ENCODE measurements around the gene MYCBPAP. TPM values are rescaled to one million over a fixed set of nuclear protein-coding genes. Genes with fewer than 3 reads are reported as not detected.
"Not testable (repeated sequence)": the region's sequence is repeated elsewhere in the genome, so short reads cannot be mapped to it uniquely, and the experiment has no call there.

MYCBPAP gene
- total RNA-seq, 1 experiment from 2014 or later, result 2.7 TPM

DNA sequence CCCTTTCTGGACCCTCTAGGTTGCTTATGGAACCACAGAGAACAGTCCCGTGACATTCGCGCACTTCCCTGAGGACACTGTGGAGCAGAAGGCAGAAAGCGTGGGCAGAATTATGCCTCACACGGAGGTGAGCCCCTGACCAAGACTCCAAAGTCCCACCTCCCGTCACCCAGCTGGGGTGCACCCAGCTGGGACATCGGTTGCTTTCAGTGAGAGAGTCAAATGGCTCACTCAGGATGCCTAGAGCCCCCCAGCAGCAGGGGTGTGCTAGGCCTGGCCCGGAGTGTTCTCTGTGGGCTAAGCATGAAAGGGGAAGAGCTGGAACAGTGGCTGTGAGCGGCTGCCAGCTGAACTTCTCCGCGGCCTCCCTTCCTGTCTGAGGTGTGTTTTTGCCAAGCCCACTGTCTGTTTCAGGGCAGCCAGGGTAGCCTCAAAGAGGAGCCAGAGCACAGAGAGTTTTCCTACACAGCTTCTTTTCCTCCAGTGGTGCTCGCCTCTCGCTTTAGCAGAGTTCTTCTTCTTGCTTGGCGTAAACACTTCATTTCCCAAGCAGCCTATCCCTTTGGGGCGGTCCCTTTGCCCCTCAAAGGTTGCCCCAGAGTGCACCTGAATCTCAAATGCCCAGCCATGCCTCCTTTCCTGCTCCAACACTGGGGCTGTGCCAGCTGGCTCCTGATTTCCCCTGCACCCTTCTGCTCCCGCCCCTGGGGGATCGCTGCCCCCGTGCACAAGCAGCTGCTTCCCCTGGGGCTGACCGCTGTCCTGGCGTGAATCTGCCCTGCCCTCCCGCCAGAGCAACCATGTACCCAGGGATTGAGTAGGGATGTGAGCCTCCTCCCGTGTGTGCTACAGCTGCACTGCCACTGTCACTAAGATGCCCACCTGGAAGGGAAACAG, 37.0 kb upstream of the MYCBPAP start:
- peaks cover 9% of the 10 kb centered on the region for H3K4me1 Mint-ChIP-seq (ENCODE audit: low read depth, unreplicated experiment)
- H3K36me3 Mint-ChIP-seq (ENCODE audit: insufficient read depth, unreplicated experiment), result peaks cover 7% of the 10 kb centered on the region
- peaks cover 3% of the 10 kb centered on the region; the same call in 1 of the 2 replicates for H3K36me3 ChIP-seq (ENCODE audit: control insufficient read depth, insufficient read depth, low read length)
- POLR2A ChIA-PET, result interaction anchor here (0.8 to 1.4 kb wide), 2 partner anchors 74 kb away, joined by 4 to 5 read pairs; partner anchors contain the start of gene LRRC59
- no peak overlapping the region for H3K4me3 Mint-ChIP-seq (ENCODE audit: unreplicated experiment)
- BruUV-seq (replicated peaks), result no TSS peak
- no peaks in the 10 kb centered on the region for H3K27me3 ChIP-seq (replicated peaks; ENCODE audit: control insufficient read depth, insufficient read depth, low read length)
- no peaks in the 10 kb centered on the region for H3K9me3 Mint-ChIP-seq (ENCODE audit: unreplicated experiment)
- no peak for DNase-seq
- no peaks in the 10 kb centered on the region for H3K9me3 ChIP-seq
- peaks cover 5% of the 10 kb centered on the region for H3K4me1 ChIP-seq
- H3K27ac Mint-ChIP-seq (ENCODE audit: unreplicated experiment), result no peak overlapping the region
- no peaks in the 10 kb centered on the region for H3K27me3 Mint-ChIP-seq (ENCODE audit: insufficient read depth, unreplicated experiment)
- no peak overlapping the region for H3K4me3 ChIP-seq (ENCODE audit: low read depth, low read length)
- intact Hi-C loops (cut with micrococcal nuclease; ENCODE audit: unreplicated experiment), result no loop called here
- TF ChIP-seq, protein P1, sequence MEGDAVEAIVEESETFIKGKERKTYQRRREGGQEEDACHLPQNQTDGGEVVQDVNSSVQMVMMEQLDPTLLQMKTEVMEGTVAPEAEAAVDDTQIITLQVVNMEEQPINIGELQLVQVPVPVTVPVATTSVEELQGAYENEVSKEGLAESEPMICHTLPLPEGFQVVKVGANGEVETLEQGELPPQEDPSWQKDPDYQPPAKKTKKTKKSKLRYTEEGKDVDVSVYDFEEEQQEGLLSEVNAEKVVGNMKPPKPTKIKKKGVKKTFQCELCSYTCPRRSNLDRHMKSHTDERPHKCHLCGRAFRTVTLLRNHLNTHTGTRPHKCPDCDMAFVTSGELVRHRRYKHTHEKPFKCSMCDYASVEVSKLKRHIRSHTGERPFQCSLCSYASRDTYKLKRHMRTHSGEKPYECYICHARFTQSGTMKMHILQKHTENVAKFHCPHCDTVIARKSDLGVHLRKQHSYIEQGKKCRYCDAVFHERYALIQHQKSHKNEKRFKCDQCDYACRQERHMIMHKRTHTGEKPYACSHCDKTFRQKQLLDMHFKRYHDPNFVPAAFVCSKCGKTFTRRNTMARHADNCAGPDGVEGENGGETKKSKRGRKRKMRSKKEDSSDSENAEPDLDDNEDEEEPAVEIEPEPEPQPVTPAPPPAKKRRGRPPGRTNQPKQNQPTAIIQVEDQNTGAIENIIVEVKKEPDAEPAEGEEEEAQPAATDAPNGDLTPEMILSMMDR (IDR thresholded peaks at IDR 0.05; ENCODE audit: insufficient read depth in 1 of 2, low read depth in 1 of 2, low read length in 1 of 2, severe bottlenecking in 1 of 2, unreplicated experiment in 1 of 2), result no peak
- CTCF ChIA-PET, result interaction anchor here (0.5 to 2.1 kb wide), 5 partner anchors 26 to 1101 kb away, joined by 3 to 9 read pairs (median 4); partner anchors contain the start of genes ACSF2 and LRRC59

DNA sequence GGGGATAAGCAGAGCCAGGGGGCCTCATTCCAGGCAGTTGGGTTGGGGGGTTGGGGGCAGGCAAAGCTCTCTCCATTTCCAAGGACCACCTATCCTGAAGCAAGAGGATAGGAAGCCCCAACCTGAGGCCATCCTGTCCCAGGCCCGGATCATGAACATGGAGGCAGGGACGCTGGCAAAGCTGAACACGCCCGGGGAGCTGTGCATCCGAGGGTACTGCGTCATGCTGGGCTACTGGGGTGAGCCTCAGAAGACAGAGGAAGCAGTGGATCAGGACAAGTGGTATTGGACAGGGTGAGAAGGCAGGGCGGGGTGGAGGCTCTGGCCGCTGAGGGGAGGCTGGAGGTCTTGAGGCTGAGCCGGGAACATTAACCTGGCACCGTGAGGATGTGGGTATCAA, 36.0 kb upstream of the MYCBPAP start:
- Histone ChIP-seq H3K27me3 (replicated peaks; ENCODE audit: control insufficient read depth, insufficient read depth, low read length) (no peaks in the 10 kb centered on the region), H3K4me1 (peaks cover 8% of the 10 kb centered on the region), H3K4me3 (ENCODE audit: low read depth, low read length) (no peak overlapping the region), H3K36me3 (ENCODE audit: control insufficient read depth, insufficient read depth, low read length) (peaks cover 3% of the 10 kb centered on the region; the same call in 1 of the 2 replicates), H3K9me3 (no peaks in the 10 kb centered on the region)
- no peaks in the 10 kb centered on the region for H3K36me3 Mint-ChIP-seq (ENCODE audit: insufficient read depth, unreplicated experiment)
- POLR2A ChIA-PET, result interaction anchor here (1.4 kb wide), 1 partner anchor 75 kb away, joined by 5 read pairs; the partner anchor contains the start of gene LRRC59
- H3K27ac Mint-ChIP-seq (ENCODE audit: unreplicated experiment), result no peak overlapping the region
- TF ChIP-seq, protein P1 (IDR thresholded peaks at IDR 0.05; ENCODE audit: insufficient read depth in 1 of 2, low read depth in 1 of 2, low read length in 1 of 2, severe bottlenecking in 1 of 2, unreplicated experiment in 1 of 2), result no peak
- H3K4me1 Mint-ChIP-seq (ENCODE audit: low read depth, unreplicated experiment), result peaks cover 13% of the 10 kb centered on the region
- H3K4me3 Mint-ChIP-seq (ENCODE audit: unreplicated experiment), result no peak overlapping the region
- CTCF ChIA-PET, result interaction anchor here (0.6 to 2.1 kb wide), 6 partner anchors 27 to 1102 kb away, joined by 3 to 9 read pairs (median 4); partner anchors contain the start of gene LRRC59
- no peaks in the 10 kb centered on the region for H3K9me3 Mint-ChIP-seq (ENCODE audit: unreplicated experiment)
- no peak for DNase-seq
- intact Hi-C loops (cut with micrococcal nuclease; ENCODE audit: unreplicated experiment), result no loop called here
- no peaks in the 10 kb centered on the region for H3K27me3 Mint-ChIP-seq (ENCODE audit: insufficient read depth, unreplicated experiment)
- no TSS peak for BruUV-seq (replicated peaks)

DNA sequence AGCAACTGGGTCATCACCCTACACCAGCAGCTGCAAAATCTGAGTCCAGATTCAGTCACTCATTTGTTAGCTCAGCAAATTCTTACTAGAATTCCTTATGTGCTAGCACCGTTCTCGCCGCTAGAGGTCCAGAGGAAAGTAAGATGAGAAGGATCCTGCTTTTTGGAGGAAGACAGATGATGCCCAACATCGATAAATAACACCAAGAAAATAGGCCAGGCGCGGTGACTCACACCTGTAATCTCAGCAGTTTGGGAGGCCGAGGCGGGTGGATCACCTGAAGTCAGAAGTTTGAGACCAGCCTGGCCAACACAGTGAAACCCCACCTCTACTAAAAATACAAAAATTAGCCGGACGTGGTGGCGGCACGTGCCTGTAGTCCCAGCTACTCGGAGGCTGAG, 35.5 kb upstream of the MYCBPAP start:
- H3K27me3 ChIP-seq (replicated peaks; ENCODE audit: control insufficient read depth, insufficient read depth, low read length); H3K4me1 ChIP-seq; H3K36me3 ChIP-seq (ENCODE audit: control insufficient read depth, insufficient read depth, low read length); H3K9me3 Mint-ChIP-seq (ENCODE audit: unreplicated experiment); H3K4me3 ChIP-seq (ENCODE audit: low read depth, low read length); H3K4me3 Mint-ChIP-seq (ENCODE audit: unreplicated experiment); DNase-seq; H3K27ac Mint-ChIP-seq (ENCODE audit: unreplicated experiment); BruUV-seq (replicated peaks); H3K36me3 Mint-ChIP-seq (ENCODE audit: insufficient read depth, unreplicated experiment); H3K27me3 Mint-ChIP-seq (ENCODE audit: insufficient read depth, unreplicated experiment); intact Hi-C loops (cut with micrococcal nuclease; ENCODE audit: unreplicated experiment); H3K9me3 ChIP-seq: not testable (repeated sequence)
- TF ChIP-seq, protein P1 (IDR thresholded peaks at IDR 0.05; ENCODE audit: insufficient read depth in 1 of 2, low read depth in 1 of 2, low read length in 1 of 2, severe bottlenecking in 1 of 2, unreplicated experiment in 1 of 2), result peak; percentile 9 to 49
- H3K4me1 Mint-ChIP-seq (ENCODE audit: low read depth, unreplicated experiment), result peaks cover 14% of the 10 kb centered on the region
- CTCF ChIA-PET, result interaction anchor here (0.6 to 2.1 kb wide), 6 partner anchors 27 to 153 kb away, joined by 3 to 9 read pairs (median 4); partner anchors contain the start of gene LRRC59
- POLR2A ChIA-PET, result interaction anchor here (1.4 kb wide), 1 partner anchor 76 kb away, joined by 5 read pairs; the partner anchor contains the start of gene LRRC59
